Gastrocnemius medialis (tissue), 4 donors: ENCODE measurements around the gene SQOR. TPM values are rescaled to one million over a fixed set of nuclear protein-coding genes. Genes with fewer than 3 reads are reported as not detected.

Experiments used
- ATAC-seq, 2 donors: fragments of 150-250 bp; one replicate each; pipeline ENCODE4 v1.9.1; 2016
- DNase-seq, 2 donors: peaks; one replicate each; pipeline ENCODE4 v3.0.0-alpha.2; 2019
- H3K27ac ChIP-seq, 4 donors: fragments of 200-600 bp; sonication (generic); 1 replicate in 1 of 4; 2 replicates in 3 of 4; pipeline ENCODE4 v1.5.1; 2016 to 2018; ENCODE audit warnings: mild to moderate bottlenecking in 2 of 4, moderate library complexity in 1 of 4
- H3K27me3 ChIP-seq, 3 donors: fragments of 200-600 bp; sonication (generic) in 2 of 3; 1 replicate in 1 of 3; 2 replicates in 2 of 3; pipeline versions ENCODE4 v1.5.1 to v1.6.0; 2016 to 2019; ENCODE audit warnings: mild to moderate bottlenecking in 1 of 3, moderate library complexity in 1 of 3
- H3K36me3 ChIP-seq, 2 donors: fragments of 200-600 bp; sonication (generic) in 1 of 2; one replicate each; pipeline ENCODE4 v1.5.1; 2017 to 2018
- H3K4me1 ChIP-seq, 2 donors: fragments of 200-600 bp; sonication (generic) in 1 of 2; one replicate each; pipeline ENCODE4 v1.5.1; 2016 to 2017; ENCODE audit warnings: mild to moderate bottlenecking in 2 of 2
- H3K4me3 ChIP-seq, 4 donors: fragments of 200-600 bp; sonication (generic) in 3 of 4; 1 replicate in 1 of 4; 2 replicates in 3 of 4; pipeline ENCODE4 v1.5.1; 2016 to 2019; ENCODE audit warnings: mild to moderate bottlenecking in 2 of 4
- H3K9me3 ChIP-seq, 3 donors: fragments of 200-600 bp; sonication (generic) in 2 of 3; 1 replicate in 1 of 3; 2 replicates in 2 of 3; pipeline ENCODE4 v1.5.1; 2016 to 2019
- POLR2A ChIP-seq, 2 donors: fragments of 450-650 bp; IDR thresholded peaks; one replicate each; pipeline ENCODE4 v1.6.1; 2017; ENCODE audit warnings: antibody characterized with exemption in 2 of 2, mild to moderate bottlenecking in 2 of 2, moderate library complexity in 2 of 2
- in situ Hi-C, 4 donors: fragments of 200-750 bp; cut with MboI; loops; one replicate each; pipeline versions ENCODE4 v1.15.0 to v1.8.0; 2017; ENCODE audit warnings: low sequenced_read_pairs in 4 of 4
- intact Hi-C: fragments of 100-400 bp; cut with DNase I; formaldehyde crosslinking; loops from one replicate; pipeline ENCODE4 v1.15.1; 2023; ENCODE audit warnings: low total_unique reads
- total RNA-seq, 4 donors: library from RNA; depleted of rRNA; stranded (reverse); fragments of >200 nt; gene quantifications; one replicate each; pipeline versions ENCODE4 v1.1.0 to v1.2.3, GENCODE V29; 2016
- TF ChIP-seq, protein P1 (sequence below), 5 experiments: fragments of 450-650 bp in 3 of 5; fragments of 200-600 bp in 2 of 5; sonication (generic) in 2 of 5; IDR thresholded peaks in 4 of 5; conservative IDR thresholded peaks in 1 of 5; 1 replicate in 4 of 5; 2 replicates in 1 of 5; pipeline ENCODE4 v1.5.1; 2016 to 2019; ENCODE audit warnings: antibody characterized with exemption in 5 of 5, mild to moderate bottlenecking in 3 of 5, moderate library complexity in 3 of 5

The SQOR gene
- total RNA-seq, 4 donors from 2014 or later: 140 to 194 (median 164) TPM

DNA sequence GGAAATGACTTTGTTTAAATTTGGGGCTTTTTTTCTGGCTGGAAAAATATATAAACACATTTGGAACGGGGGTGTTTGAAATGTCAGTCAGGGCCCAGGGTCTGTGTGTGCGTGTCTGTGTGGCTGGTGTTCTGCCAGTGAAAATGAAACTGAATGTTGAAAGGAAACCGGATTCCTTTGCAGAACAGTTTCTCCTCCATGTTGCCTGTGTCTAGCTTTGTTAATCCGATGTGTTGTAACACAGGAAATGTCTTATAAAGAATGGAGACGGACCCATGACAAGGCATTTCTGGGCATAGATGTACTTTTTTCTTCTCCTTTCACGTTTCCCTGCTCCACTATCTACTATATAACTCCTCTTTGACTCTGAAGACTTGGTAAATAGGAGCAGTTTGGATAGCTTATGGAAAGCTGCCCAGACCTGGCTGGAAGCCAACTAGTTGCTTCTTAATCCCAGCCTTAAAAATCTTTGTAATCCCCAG lies 2.8 kb downstream of the SQOR start:
- Histone ChIP-seq H3K9me3 (no peaks in the 10 kb centered on the region), H3K4me1 (peaks cover 58 to 62% of the 10 kb centered on the region in 2 donors), H3K27me3 (no peaks in the 10 kb centered on the region), H3K27ac (peak overlapping the region; percentile 98 to 99 (median 98)), H3K36me3 (no peaks in the 10 kb centered on the region), H3K4me3 (peak overlapping the region; percentile 24 to 89 (median 31))
- ATAC-seq (peak; percentile 25 to 46), DNase-seq (peak; percentile 53 to 73)
- intact Hi-C loops (loop anchor here (5.0 kb wide), 2 partner anchors 235 to 925 kb away; partner anchors contain the start of genes B2M and PATL2), in situ Hi-C loops (loop anchor here in 3 of 4 donors (5.0 to 25.0 kb wide), 3 partner anchors 50 to 1850 kb away; partner anchors contain the start of genes SHF (in 2 of the 3), BLOC1S6 (in 1 of the 3), ELL3 (in 1 of the 3) and SERF2 (in 1 of the 3))
- peak; percentile 18 to 34 for TF ChIP-seq POLR2A (IDR thresholded peaks at IDR 0.05)
- TF ChIP-seq, protein P1, sequence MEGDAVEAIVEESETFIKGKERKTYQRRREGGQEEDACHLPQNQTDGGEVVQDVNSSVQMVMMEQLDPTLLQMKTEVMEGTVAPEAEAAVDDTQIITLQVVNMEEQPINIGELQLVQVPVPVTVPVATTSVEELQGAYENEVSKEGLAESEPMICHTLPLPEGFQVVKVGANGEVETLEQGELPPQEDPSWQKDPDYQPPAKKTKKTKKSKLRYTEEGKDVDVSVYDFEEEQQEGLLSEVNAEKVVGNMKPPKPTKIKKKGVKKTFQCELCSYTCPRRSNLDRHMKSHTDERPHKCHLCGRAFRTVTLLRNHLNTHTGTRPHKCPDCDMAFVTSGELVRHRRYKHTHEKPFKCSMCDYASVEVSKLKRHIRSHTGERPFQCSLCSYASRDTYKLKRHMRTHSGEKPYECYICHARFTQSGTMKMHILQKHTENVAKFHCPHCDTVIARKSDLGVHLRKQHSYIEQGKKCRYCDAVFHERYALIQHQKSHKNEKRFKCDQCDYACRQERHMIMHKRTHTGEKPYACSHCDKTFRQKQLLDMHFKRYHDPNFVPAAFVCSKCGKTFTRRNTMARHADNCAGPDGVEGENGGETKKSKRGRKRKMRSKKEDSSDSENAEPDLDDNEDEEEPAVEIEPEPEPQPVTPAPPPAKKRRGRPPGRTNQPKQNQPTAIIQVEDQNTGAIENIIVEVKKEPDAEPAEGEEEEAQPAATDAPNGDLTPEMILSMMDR (IDR thresholded peaks at IDR 0.05 in 4 of 5, conservative IDR thresholded peaks at IDR 0.05 in 1 of 5): no peak

GRCh38 chr15:45640616-45641015 lies 5.8 kb downstream of the SQOR start:
- Histone ChIP-seq H3K27me3 (no peaks in the 10 kb centered on the region), H3K9me3 (no peaks in the 10 kb centered on the region), H3K4me3 (no peak overlapping the region), H3K36me3 (no peaks in the 10 kb centered on the region), H3K27ac (peak overlapping the region; percentile 98 to 99 (median 98)), H3K4me1 (peaks cover 82 to 87% of the 10 kb centered on the region in 2 donors)
- ATAC-seq: peak; percentile 37 to 72
- intact Hi-C loops: loop anchor here (2.0 to 10.0 kb wide), 2 partner anchors 440 to 1106 kb away; partner anchors contain the start of gene EIF3J
- DNase-seq: peak; percentile 38 to 43
- TF ChIP-seq, protein P1 (IDR thresholded peaks at IDR 0.05 in 4 of 5, conservative IDR thresholded peaks at IDR 0.05 in 1 of 5): no peak
- peak in 1 of 2 donors; percentile 34 for TF ChIP-seq POLR2A (IDR thresholded peaks at IDR 0.05)
- in situ Hi-C loops: loop anchor here in 2 of 4 donors (25.0 kb wide), 2 partner anchors 453 to 1853 kb away; partner anchors contain the start of genes SHF (in 2 of the 2), ELL3 (in 1 of the 2) and SERF2 (in 1 of the 2)

- Histone ChIP-seq H3K27me3 (no peaks in the 10 kb centered on the region), H3K27ac (peak overlapping the region; percentile 98 to 99 (median 98)), H3K4me1 (peaks cover 82 to 92% of the 10 kb centered on the region in 2 donors), H3K36me3 (no peaks in the 10 kb centered on the region), H3K4me3 (peak overlapping the region in 1 of 4 donors; percentile 30), H3K9me3 (no peaks in the 10 kb centered on the region)
- intact Hi-C loops (loop anchor here (2.0 to 10.0 kb wide), 2 partner anchors 441 to 1107 kb away; partner anchors contain the start of gene EIF3J), in situ Hi-C loops (loop anchor here in 2 of 4 donors (25.0 kb wide), 2 partner anchors 454 to 1854 kb away; partner anchors contain the start of genes SHF (in 2 of the 2), ELL3 (in 1 of the 2) and SERF2 (in 1 of the 2))
- DNase-seq (peak; percentile 81 to 87), ATAC-seq (peak; percentile 88)
- TF ChIP-seq, protein P1 (IDR thresholded peaks at IDR 0.05 in 4 of 5, conservative IDR thresholded peaks at IDR 0.05 in 1 of 5): no peak
- peak; percentile 21 to 34 for TF ChIP-seq POLR2A (IDR thresholded peaks at IDR 0.05)
These were observed 6.5 kb downstream of the SQOR start for GRCh38 chr15:45641374-45641781.

DNA sequence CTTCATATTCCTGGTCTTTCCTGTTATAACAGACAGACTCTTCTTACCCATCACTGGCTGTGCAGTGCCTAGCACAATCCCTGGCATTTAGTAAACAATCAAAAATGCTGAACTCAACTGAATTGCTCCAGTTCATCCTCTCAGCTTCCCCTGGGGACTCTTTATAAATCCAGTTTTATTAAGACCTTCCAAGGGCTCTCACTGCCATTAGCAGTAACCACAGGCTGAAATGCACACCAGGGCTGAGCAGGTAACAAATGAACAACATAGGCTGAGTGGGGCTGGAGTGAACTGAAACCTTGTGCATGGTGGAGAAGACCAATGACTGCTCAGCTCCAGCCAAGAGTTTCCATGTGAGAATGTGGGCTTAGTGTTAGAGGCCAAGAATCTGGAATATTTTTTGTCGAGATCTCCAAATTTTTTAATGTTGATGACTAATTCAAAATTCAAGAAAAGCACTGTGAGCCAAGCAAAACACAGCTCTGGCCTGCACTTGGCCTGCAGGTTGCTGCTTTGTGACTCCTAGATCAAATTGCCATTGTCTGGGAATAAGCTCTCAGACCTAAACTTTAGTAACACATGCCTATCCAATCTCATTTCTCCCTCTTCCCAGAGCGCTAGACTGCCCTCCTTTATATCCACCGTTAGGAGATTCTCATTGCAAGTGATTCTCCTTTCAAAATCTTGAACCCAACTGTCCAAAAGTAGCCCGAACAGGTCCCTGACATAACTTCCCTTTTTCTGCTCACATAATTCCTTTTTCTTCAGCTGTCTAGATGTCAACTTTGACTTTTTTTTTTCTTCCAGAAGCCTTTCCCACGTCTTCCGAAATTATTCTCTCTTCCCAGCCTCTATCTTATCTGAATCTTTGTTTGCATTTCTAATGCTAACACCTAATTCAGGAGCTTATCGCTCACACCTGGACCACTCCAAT lies 7.4 kb downstream of the SQOR start:
- DNase-seq: peak; percentile 14 to 46
- H3K36me3 ChIP-seq: no peaks in the 10 kb centered on the region
- TF ChIP-seq, protein P1 (IDR thresholded peaks at IDR 0.05 in 4 of 5, conservative IDR thresholded peaks at IDR 0.05 in 1 of 5): no peak
- no peak for TF ChIP-seq POLR2A (IDR thresholded peaks at IDR 0.05)
- peaks cover 79 to 92% of the 10 kb centered on the region in 2 donors for H3K4me1 ChIP-seq
- in situ Hi-C loops: loop anchor here in 2 of 4 donors (25.0 kb wide), 2 partner anchors 455 to 1855 kb away; partner anchors contain the start of genes SHF (in 2 of the 2), ELL3 (in 1 of the 2) and SERF2 (in 1 of the 2)
- H3K27ac ChIP-seq: peak overlapping the region; percentile 98 to 99 (median 98)
- no peaks in the 10 kb centered on the region for H3K9me3 ChIP-seq
- intact Hi-C loops: loop anchor here (2.0 to 10.0 kb wide), 2 partner anchors 441 to 1107 kb away; partner anchors contain the start of gene EIF3J
- peak in 1 of 2 donors; percentile 34 for ATAC-seq
- H3K27me3 ChIP-seq: no peaks in the 10 kb centered on the region
- peak overlapping the region in 3 of 4 donors; percentile 2 to 13 (median 5) for H3K4me3 ChIP-seq
